ENCODE data around the gene ADI1. TPM values are rescaled to one million over a fixed set of nuclear protein-coding genes. Genes with fewer than 3 reads are reported as not detected.

ADI1 gene
- total RNA-seq, 3 donors from 2014 or later = 47.2 to 81.3 (median 78.2) TPM

GRCh38 chr2:3463186-3463835 is 56.0 kb downstream of the ADI1 start:
- no peaks in the 10 kb centered on the region for H3K36me3 ChIP-seq
- H3K9me3 ChIP-seq = no peaks in the 10 kb centered on the region
- no peak overlapping the region for H3K27ac ChIP-seq

DNA sequence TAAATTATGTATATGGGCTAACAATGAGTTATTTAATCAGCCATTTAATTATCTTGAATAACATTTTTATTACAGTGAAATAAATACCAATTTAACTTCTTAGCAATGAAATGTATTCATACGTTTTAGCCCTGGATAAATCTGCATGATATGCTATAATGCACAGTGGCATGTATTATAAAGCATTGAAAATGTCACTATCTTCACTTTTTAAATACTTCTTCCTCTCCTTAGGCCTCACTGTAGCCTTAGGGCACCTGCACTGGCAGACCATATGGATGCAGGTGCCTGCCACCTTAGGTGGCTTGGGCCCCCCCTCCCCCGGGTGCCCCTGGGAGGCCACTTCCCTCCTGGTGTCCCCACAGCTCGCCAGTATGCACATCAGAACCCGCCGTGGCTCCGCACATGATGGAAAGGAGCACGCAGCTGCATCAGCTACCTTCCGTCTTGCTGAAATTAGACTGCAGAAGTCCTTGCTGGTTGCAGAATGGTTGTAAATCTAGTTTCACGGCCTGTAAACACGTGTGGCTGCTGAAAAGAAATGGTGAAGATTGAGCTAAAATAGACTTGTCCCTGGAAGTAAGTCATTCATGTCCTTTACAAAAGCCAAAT is 56.7 kb downstream of the ADI1 start:
- intact Hi-C loops (cut with DNase I; ENCODE audit: low total_unique reads) = no loop called here
- H3K4me3 ChIP-seq = no peak overlapping the region
- H3K9me3 ChIP-seq = no peaks in the 10 kb centered on the region
- peak in 1 of 2 donors; percentile 9 for DNase-seq (ENCODE audit: low spot score in 2 of 2)
- peaks cover 7% of the 10 kb centered on the region for H3K36me3 ChIP-seq
- H3K27me3 ChIP-seq = no peaks in the 10 kb centered on the region
- no peaks in the 10 kb centered on the region for H3K4me1 ChIP-seq
- TF ChIP-seq CTCF (IDR thresholded peaks at IDR 0.05) (no peak), POLR2AphosphoS5 (IDR thresholded peaks at IDR 0.05) (no peak), POLR2A (IDR thresholded peaks at IDR 0.05) (no peak)
- H3K27ac ChIP-seq = no peak overlapping the region

More at GRCh38 chr2:3463186-3463835, 56.0 kb downstream of the ADI1 start:
- Histone ChIP-seq H3K27me3 (no peaks in the 10 kb centered on the region), H3K4me3 (no peak overlapping the region), H3K4me1 (no peaks in the 10 kb centered on the region)
- TF ChIP-seq CTCF (IDR thresholded peaks at IDR 0.05) = no peak
- TF ChIP-seq POLR2AphosphoS5 (IDR thresholded peaks at IDR 0.05) = no peak
- TF ChIP-seq POLR2A (IDR thresholded peaks at IDR 0.05) = no peak
- peak in 1 of 2 donors; percentile 42 for DNase-seq (ENCODE audit: low spot score in 2 of 2)
- intact Hi-C loops (cut with DNase I; ENCODE audit: low total_unique reads) = no loop called here

GRCh38 chr2:3461801-3462492 is 57.4 kb downstream of the ADI1 start:
- peak overlapping the region in 1 of 3 donors; percentile 25 for H3K4me3 ChIP-seq
- peak overlapping the region in 1 of 2 donors; percentile 80 for H3K27ac ChIP-seq

GRCh38 chr2:3460831-3461800 is 58.2 kb downstream of the ADI1 start:
- no peak for TF ChIP-seq CTCF (IDR thresholded peaks at IDR 0.05)
- no peak for TF ChIP-seq POLR2A (IDR thresholded peaks at IDR 0.05)
- no peaks in the 10 kb centered on the region for H3K4me1 ChIP-seq
- no peaks in the 10 kb centered on the region for H3K27me3 ChIP-seq
- intact Hi-C loops (cut with DNase I; ENCODE audit: low total_unique reads) = no loop called here
- H3K36me3 ChIP-seq = peaks cover 9% of the 10 kb centered on the region
- H3K4me3 ChIP-seq = no peak overlapping the region
- H3K27ac ChIP-seq = peak overlapping the region in 1 of 2 donors; percentile 80
- peak in 1 of 2 donors; percentile 23 for DNase-seq (ENCODE audit: low spot score in 2 of 2)
- H3K9me3 ChIP-seq = no peaks in the 10 kb centered on the region

More at GRCh38 chr2:3461801-3462492, 57.4 kb downstream of the ADI1 start:
- no peaks in the 10 kb centered on the region for H3K27me3 ChIP-seq
- no peaks in the 10 kb centered on the region for H3K4me1 ChIP-seq
- no peaks in the 10 kb centered on the region for H3K9me3 ChIP-seq
- TF ChIP-seq POLR2AphosphoS5 (IDR thresholded peaks at IDR 0.05) = no peak
- TF ChIP-seq CTCF (IDR thresholded peaks at IDR 0.05) = peak; percentile 70 to 86 (median 85)
- intact Hi-C loops (cut with DNase I; ENCODE audit: low total_unique reads) = no loop called here
- DNase-seq (ENCODE audit: low spot score in 2 of 2) = no peak
- peaks cover 9% of the 10 kb centered on the region for H3K36me3 ChIP-seq

Measured in breast epithelium (tissue), 4 donors.